Activated gamma-delta T cell (primary cell): ENCODE data around the gene USP36.
A peak's percentile ranks its signal among the peaks of the same experiment; 100 is the strongest.

Experiments used
- DNase-seq: peaks from one replicate; lab custom pipeline; 2025; lab: John Stamatoyannopoulos, UW

The USP36 gene

DNA sequence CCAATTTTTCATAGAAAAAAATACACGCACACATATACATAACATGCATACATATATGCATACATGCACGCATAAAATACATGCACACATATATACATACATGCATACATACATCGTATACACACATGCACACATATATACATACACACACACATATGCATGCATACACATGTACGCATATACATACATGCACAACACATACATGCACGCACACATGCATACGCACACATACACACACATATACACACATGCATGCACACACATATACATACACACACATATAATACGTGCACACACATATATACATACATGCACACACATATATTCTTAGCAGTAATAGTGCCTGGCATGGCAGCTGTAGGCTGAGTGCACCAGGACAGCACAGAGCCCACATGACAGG is 24.9 kb downstream of the USP36 start:
- DNase-seq, result no peak

DNA sequence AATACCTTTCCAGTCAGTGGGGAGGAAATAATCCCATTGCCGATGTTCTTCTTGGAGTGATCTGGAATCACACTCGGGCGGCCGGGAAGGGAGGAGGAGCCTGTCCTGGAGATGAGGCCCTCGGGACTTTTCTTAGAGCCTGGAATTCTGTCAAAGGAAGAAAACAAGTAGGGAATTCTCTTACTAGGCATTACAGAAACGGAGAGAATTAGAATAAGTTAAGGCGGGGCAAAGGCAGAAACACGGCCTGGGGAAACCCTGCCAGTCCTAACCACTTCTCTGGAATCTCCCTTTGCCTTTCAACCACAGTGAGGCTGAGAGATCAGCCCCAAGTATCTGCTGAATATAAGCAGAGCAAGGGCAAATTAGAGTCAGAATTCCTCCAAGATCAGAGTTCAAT is 27.8 kb downstream of the USP36 start:
- DNase-seq, result no peak

DNA sequence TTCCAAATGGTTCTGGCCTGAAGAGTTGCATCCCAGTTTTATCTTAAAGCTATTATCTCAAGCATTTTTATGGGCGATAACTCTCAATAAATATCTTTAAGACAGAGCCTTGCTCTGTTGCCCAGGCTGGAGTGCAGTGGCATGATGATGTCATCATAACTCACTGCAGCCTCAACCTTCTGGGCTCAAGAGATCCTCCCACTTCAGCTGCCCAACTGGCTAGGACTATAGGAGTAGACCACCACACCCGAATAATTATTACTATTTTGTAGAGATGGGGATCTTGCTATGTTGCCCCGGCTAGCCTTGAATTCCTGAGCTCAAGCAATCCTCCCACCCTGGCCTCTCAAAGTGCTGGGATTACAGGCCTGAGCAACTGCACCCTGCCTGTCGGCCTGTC is 32.5 kb downstream of the USP36 start:
- no peak for DNase-seq

DNA sequence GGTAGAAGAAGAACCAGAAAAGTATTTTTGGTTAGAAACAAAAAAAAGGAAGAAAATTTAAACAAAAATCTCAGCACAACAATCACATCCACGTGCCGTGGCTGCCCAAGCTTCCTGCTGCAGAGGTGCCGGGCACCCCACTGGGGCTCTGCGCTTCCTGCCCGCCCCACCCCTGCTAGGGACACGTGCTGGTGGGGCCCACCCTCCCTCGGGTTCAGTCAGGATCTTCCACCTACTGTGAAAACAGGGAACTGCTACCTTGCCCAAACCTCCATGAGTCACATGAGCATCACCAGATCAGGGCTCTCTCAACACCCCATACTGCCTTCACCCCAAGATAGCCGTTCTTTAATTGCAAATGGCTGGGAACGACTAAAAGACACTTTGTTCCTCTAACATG is 34.2 kb downstream of the USP36 start:
- peak; percentile 52 for DNase-seq

DNA sequence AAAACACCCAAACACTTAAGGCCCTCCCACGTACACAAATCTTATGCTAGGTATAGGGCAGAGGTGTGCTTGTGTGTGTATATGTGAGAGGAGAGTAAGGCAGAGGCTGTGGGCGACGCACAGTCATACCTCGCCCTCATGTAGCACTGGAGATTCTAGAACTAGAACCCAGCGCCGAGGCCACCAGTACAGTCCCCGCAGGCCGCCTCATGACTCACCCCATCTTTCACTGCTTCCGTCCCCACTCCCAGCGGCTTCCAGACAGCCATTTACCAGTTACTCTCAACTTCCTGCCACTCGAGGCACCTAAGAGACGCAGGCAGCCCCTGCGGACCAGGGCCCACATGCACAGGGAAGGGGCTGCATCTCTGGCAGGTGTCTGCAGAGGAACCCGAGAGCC is 35.3 kb downstream of the USP36 start:
- DNase-seq, result peak; percentile 28

DNA sequence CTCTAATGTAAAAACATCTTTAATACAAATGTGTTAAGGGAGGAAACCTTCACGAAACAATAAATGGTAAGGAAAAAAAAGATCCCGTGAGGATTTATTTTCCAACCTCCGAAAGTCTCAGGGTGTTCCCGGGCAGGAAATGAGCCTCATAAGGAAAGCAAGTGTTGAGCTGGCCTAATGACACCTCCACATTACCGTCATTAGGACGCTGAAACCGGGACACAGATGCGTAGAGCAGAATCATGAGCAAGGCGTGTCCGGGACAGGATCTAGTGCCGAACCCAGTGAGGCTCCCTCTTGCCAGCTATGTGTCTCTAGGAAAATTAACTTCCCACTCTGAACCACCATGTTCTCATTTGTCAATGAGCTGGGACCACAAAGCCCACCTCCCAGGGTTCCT is 35.8 kb downstream of the USP36 start:
- no peak for DNase-seq

DNA sequence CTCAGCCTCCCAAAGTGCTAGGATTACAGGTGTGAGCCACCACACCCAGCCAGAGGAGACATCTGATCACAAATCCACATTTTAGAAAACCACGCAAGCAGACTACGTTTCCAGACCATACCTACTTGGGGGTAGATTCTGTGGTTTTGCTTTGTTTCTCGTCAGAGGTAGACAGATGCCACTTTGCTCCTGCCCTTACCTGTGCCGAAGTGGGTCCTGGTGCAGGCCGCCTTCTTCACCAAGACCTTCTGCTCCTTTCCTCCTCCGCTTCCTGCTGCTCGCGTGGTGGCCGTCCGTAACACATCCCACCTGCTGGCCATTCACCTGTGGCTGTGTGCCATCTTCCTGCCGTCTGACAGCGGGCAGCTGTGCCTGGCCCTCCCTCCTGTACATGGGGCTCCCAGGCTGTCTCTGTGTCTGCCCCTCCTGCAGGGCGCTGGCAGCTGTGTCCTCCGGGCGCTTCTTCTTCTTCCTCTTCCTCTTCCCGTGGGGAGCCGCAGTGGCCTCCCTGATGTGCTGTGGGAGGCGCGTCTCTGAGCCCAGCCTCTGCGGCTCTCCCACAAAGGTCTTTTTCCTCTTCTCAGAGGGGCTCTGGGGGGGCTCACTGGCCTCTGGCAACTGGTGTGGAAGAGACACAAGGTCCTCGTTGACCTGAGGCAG is 37.3 kb downstream of the USP36 start:
- no peak for DNase-seq

DNA sequence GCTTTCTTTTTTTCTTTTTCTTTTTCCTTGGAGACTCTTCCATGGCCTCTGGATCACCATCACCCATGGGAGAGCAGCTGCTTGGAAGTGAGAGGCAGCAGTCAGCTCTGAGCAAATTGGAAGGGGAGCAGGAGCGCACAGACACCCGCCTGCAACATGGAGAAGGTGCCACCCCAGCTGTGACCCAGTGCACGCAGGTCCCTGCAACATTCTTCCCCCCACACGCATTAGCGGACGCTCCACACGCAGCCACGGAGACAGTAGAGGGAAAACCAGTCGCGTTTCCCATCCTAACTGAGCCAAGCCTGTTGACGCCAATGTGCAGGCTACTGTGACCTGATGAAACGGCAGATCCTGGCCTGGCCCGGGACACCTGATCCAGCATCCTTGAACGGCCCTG is 38.2 kb downstream of the USP36 start:
- DNase-seq, result no peak

DNA sequence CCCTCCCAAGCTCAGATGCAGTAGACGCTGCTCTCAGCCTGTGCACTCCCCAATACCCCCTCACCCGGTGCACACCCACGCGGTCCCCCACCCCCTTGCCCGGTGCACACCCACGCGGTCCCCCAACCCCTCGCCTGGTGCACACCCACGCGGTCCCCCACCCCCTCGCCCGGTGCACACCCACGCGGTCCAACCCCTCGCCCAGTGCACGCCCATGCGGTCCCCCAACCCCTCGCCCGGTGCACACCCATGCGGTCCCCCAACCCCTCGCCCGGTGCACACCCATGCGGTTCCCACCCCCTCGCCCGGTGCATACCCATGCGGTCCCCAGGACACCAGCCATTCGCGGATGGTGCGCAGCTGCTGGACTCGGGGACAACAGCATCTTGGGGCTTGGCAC is 38.6 kb downstream of the USP36 start:
- DNase-seq, result no peak

DNA sequence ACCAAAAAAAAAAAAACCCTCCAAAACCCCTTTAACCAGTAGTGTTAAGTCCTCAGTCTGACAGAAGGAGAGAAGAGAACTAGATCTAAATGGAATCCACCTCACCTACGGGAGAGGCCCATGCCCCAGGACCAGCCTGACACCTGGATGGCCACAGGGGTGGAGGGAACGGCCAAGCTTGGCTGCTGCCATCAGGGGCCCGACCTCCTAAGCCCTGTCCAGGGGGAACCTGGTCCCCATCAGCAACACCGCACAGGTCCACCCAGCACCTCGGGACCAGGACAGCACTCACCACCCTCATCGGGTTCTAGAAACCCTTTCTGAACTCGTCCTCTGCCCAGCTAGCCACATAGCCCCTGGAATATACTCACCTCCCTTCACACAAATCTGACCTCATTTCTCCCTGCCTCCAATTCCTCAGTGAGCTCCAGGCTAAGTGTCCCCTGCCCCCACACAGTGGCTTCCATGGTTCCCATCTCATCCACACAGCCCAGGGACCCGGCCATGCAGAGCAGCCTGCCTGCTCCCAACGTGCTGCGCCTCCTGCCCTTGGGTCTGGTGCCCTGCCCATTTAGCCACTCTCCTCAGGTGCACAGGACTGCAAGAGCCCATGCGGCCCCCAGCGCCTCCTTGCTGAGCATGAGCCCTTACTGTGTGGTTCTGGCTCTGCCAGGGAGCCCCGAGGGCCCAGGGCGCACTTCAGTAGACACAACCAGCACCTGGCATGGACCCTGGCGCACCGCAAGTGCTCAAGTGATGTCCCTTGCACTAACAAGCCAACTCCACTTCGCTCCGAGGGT is 40.3 kb downstream of the USP36 start:
- no peak for DNase-seq

DNA sequence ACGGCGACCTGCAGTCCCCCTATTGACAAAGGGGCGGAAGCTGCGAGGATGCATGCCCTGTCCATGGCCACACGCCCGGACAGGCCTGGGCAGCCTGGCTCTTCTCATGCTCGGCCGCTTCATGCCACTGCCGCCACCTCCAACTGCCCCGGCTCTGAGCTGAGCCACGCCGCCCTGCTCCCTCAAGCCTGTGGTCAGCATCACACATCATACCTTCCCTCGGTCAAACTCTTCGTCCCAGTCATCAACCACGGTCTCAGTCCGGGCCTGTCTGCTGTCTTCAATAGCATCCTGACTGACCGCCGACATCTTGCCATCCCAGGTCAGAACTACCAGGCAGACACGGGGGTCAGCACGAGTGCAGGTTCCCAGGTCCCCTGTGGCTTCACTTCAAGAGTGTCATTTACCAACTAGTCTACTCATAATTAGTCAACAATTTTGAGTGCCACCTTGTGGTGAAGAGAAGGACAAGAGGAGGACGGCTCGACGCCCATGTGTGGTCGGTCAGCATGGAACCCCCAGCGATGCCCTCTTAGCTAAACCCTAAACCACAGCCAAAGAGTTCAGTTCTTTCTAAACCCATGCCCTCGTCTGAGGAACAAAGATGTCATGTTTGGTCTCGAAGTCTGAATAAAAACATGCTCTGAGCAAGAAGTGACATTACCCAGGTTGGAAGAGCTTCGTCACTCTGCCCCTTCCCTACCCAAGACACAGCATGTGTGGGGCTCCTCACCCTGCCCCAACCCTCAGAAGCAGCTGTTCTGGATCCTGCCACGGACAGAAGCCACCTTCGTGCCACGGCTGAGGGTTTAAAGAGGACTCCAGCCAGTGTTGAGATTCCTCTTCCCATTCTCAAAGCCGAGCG is 41.7 kb downstream of the USP36 start:
- no peak for DNase-seq

DNA sequence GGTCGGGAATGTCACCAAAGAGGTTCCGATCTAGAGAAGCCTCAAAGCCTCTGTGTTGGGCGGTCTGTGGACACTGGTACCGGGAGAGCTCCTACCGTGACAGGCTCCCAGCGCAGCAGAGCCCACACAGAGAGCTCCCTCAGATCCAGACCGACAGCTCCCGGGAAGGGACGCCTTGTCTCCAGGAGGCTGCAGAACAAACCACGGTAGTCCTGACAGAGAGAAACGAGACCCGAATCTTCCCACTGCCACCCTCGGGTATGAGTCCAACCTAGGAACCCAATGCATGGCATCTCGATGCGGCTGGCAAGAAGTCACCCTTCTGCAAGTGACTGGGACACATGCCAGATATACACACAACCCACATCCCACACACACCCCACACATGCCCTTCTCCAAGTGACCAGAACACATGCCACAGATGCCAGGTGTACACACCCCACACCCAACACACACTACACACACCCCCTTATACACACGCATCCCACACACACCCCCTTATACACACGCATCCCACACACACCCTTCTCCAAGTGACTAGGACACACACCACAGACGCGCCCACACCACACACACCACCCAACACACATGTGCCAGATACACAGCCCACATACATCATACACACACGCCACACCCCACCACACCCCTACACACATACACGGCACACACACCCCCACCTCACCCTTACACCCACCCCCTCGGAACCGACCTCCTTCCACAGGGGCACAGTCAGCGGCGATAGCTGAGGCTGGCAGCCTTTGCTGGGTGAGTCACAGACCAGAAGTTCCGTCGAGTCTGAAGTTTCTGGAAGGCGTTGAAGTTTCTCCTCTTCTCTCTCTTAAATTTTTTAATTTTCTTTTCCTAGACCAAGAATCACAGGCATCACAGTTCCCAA is 42.7 kb downstream of the USP36 start:
- no peak for DNase-seq

DNA sequence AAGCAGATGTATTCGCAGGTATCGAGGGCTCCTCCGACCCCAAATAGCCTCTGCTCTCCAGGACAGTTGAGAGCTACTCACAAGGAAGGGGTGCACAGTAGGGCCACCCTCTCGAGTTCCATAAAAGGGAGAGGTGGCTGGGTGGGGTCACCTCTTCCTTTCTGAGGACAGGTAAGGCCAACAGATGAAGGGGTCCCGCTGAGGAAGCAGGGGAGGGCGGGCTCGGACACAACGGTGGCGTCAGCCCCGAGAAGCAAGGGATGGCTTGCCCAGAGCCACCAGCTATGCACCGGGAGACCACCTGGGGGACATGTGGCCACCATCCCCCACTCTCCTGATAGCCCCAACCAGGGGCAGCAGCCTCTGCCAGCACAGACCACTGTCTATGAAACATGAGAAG is 43.4 kb downstream of the USP36 start:
- DNase-seq, result no peak

DNA sequence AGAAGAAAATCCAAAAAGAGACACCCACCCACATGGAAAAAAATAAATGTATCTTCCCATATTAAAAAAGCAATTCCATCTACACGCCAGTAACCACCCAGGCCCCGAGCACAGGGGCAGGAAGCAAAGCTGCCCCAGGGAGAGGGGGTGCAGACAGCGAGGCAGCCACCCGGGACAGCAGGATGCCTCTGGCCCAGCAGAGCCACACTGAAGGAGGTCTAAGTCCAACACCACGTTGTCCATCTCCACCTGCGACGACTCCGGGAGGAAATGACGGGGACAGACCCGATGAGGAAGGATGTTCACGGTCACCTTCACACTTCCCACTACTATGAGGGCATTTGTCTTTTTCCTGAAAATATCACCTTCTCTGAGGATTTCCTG is 44.1 kb downstream of the USP36 start:
- no peak for DNase-seq

DNA sequence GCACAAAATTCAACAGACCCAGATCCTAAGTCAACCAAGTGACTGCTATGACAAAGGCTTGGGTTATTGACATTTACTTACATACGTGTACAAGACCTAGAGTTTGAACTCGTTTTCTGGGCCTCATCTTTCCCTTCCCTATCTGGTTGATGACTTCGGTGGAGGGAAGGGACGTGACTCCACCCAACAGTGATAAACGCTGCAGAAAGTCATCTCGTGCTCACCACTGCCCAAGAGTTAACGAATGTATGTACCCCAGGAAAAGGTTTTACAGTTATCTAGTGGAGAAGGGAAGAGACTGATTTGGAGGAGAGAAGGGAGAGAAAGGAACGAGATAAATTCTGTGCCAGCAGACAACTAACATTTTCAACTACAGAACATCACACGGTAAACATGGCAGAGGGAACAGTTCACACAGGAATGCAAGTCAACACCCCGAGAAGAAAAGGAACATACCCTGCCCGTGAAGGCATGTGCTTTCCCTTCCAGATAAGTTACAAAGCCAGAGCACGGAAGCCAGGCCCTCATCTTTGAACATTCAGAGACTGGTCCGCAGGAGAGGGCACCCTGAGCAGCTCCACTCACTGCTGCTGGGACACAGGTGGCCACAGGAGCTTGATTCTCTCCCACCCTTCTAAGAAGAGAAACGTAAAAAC is 44.6 kb downstream of the USP36 start:
- no peak for DNase-seq

DNA sequence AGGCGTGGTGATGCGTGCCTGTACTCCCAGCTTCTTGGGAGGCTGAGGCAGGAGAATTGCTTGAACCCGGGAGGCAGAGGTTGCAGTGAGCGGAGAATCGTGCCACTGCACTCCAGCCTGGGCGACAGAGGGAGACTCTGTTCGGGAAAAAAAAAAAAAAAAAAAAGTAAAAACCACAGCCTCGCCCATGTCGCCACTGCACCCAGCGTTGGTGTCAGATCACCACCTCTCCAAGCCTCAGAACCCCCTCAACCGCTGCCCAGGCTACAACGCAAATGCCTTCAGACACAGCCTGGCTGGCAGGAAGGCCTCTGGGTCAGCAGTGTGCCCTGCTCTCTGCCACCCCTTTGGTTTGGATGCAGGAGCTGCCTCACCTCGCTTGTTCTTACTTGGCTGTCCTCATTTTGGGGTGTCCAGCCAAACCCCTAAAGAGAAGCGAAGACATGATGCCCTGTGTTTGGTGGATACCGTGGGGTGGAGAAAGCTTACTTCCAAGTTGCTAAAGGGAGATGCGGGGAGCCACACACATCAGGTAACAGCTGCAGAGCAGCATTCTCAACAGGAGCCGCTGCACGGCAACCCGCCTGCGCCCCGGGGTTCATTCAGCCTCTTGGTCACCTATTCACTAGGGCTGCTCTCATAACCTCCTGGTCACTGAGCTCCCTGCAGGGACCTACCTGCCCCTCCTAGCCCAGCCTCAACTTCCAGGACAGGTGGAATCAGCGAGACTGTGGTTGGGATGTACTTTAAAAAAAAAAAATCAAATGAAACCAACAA is 45.6 kb downstream of the USP36 start:
- DNase-seq, result no peak

DNA sequence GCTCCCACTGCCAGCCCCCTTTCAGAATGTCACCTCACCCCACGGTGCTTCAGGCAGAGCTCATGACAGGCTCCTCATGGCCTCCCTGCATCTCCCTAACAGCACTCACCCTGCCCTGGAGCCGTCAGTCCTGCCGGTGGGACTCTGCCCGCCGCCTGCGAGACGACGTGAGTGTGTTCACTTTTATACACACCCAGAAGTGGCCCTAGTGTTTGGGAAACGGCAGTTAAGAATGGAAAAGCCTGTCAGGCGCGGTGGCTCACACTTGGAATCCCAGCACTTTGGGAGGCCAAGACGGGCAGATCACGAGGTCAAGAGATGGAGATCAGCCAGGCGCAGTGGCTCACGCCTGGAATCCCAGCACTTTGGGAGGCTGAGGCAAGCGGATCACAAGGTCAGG is 46.2 kb downstream of the USP36 start:
- DNase-seq, result no peak

DNA sequence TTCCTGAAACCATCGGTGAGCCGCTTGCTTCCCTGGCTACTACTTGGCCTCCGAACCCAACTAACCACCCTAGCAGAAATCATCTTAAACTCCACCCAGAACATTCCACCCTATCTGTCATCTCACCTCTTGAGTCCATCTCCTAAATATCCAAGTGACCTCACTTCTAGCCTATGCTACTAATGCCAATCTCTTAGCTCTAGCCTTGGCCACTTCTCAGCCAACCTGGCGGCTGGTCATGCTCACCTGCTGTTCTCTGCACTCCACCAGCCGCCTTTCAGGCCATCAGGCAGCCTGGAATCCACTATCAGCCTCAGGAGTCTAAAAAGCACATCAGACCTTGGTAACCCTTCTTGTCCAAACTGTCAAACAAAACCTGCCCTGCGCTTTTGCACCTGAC is 46.6 kb downstream of the USP36 start:
- no peak for DNase-seq

DNA sequence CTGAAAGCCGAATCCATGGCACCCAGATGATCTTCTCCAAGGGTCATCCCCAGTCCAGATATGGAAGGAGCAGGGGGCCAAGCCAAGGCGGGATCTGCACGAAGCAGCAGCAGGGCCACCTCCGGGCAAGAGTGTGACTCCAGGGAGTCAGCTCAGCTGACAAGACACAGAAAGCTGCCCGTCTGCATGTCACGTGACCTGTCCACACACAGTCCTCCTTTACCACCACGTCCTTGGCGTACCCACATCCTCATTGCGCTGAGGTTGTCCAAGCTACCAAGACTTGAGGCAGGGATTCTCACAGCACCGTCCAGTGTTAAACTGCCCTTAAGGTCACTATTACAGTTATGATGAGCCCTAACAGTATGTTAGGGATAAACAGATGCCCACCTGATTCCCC is 47.2 kb downstream of the USP36 start:
- no peak for DNase-seq
